Fibroblast of mammary gland (primary cell): Measurements from ENCODE around the gene DNAH1.

Source experiments
- DNase-seq: peaks from one replicate; pipeline ENCODE4 v3.0.0-alpha.2; 2010; ENCODE audit warnings: low read depth
- H3K4me3 ChIP-seq: 2 replicates; pipeline ENCODE4 v1.5.1; 2011; ENCODE audit warnings: low read depth, mild to moderate bottlenecking, low read length, moderate library complexity; ENCODE audit not compliant: control insufficient read depth
- CTCF ChIP-seq: conservative IDR thresholded peaks from 2 replicates; pipeline ENCODE4 v1.5.1; 2011; ENCODE audit warnings: low read depth, low read length, inconsistent platforms; ENCODE audit not compliant: control insufficient read depth, insufficient read depth

DNAH1 gene

GRCh38 chr3:52297242-52298148 is 18.6 kb upstream of the DNAH1 start:
- no peak for DNase-seq
- TF ChIP-seq CTCF, result no peak
- H3K4me3 ChIP-seq, result no peak overlapping the region

- no peak for TF ChIP-seq CTCF
- no peak for DNase-seq
- no peak overlapping the region for H3K4me3 ChIP-seq
These were observed 17.7 kb upstream of the DNAH1 start for GRCh38 chr3:52298149-52299098.

- H3K4me3 ChIP-seq, result no peak overlapping the region
- no peak for TF ChIP-seq CTCF
- DNase-seq, result no peak
These were observed 16.8 kb upstream of the DNAH1 start for GRCh38 chr3:52299247-52299878.

- H3K4me3 ChIP-seq, result no peak overlapping the region
- no peak for DNase-seq
- TF ChIP-seq CTCF, result no peak
These were observed 16.1 kb upstream of the DNAH1 start for GRCh38 chr3:52299879-52300611.

GRCh38 chr3:52302426-52303145 is 13.5 kb upstream of the DNAH1 start:
- no peak for TF ChIP-seq CTCF
- no peak overlapping the region for H3K4me3 ChIP-seq
- no peak for DNase-seq
